NCI-H345 treated with DMSO at 0.1 percent for 48 hours (cell line): Measurements from ENCODE around the gene LPO.
A peak's percentile ranks its signal among the peaks of the same experiment; 100 is the strongest.

Source experiments
- DNase-seq: peaks from one replicate; lab custom pipeline; 2025; ENCODE audit not compliant: unreplicated experiment; lab: John Stamatoyannopoulos, UW

Gene LPO

GRCh38 chr17:58238147-58238634 is at the start of gene LPO:
Gene LPO, plus strand, starts transcription at chr17:58238584. Its CDS starts 4,396 bp downstream, at chr17:58242980.
- DNase-seq, result no peak

DNA sequence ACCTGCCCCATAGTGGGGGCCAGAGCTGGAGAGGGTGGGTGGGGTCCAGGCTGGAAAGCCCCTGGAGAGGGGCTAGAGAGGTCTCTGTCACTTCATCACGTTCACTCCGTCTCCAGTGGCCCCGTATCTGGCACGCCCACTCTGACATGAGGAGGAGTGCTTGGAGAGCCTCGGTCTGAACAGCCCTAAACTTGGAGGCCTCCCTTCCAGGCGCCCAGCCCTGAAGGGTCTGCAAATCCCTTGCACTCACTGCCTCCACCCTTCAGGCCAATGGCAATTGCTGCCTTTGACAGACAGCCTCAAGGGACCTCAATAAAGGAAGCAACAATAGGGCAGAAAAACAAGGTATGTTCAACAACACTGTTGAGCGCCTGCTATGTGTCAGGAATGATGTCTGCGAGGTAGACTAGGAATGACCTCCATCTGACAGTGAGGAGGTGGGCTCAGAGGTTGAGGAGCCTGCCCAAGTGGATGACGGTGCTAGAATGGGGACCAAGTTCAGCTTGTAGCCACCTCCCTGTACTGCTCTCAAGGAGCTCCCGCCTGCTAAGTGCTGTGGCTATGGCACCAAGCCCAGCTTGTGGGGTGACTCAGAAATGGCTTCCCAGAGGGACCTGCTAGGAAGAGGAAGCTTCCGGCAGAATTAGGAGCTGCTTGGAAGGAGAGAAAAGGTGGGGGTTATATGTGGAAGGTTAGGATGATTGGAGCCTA is 48.8 kb upstream of the LPO start:
- no peak for DNase-seq

DNA sequence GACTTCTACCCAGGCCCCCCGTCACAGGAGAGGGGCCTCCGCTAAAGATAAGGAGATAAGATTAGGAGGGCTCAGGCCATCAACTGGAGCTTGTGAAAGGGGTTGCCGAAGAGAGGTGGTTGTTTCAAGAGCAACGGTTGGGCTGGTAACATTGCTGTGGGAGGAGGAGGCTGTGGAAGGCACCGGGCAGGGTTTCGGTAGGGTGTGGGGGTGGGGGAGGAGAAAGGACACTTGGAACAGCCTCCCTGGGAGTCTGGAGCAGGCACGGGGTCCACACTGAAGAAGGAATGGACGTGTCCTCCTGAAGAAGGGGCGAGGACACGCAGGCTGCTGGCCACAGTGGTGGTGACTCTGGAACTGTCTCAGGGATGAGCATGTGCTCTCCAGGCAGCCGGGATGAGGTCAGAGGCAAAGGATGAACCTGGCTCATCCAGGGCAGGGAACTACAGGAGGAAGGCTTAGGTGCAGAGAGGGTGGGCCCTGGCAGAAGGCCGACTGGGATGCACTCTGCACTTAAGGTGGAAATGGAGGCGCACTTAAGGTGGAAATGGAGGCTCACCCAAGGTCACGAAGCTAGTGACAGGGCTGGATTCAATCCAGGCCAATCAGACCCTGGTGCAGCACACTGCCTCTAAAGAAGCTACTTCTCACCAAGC is 47.0 kb upstream of the LPO start:
- DNase-seq, result no peak

DNA sequence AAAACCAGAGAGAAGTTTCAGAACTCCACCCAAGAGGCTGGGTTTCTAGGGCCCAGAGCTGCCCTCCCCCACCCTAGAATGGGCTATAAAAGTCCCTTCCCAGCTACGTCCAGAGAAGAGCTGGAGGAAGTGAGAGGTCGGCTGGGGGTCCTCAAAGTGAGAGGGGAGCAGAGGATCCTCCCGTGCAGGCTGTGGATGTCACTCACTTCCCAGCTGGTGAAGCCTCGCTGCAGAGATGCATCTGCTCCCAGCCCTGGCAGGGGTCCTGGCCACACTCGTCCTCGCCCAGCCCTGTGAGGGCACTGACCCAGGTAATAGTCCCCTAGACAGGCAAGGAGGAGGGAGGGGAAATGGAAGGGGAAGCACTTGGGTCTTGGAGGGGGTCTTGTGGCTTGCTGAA is 45.8 kb upstream of the LPO start, which contains the start of gene EPX:
TSS of gene EPX (plus strand) at position 115 of the 400 bp plus-strand sequence. CDS start at position 236, 121 bp downstream.
- DNase-seq, result no peak

- DNase-seq, result no peak
Measured at GRCh38 chr17:58193641-58194255, 44.6 kb upstream of the LPO start.

- no peak for DNase-seq
Measured at GRCh38 chr17:58195518-58196123, 42.8 kb upstream of the LPO start.

DNA sequence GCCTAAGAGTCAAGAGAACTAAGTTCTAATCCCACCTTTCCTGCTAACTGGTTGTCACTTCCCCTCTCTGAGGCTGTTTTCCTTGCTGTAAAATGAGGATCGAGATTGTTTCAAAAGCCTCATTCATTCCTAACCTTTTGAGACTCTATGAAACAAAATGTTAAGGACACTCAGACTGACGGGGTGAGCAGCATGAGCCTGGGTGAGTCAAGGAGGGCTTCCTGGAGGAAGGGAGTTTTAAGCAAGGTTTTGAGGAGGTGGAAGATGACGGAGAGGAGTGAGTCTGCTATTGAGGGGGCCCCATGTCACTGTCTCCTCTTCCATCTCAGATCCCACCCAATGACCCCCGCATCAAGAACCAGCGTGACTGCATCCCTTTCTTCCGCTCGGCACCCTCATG is 41.8 kb upstream of the LPO start:
- DNase-seq, result no peak

- DNase-seq, result peak; percentile 0
Measured at GRCh38 chr17:58200024-58200633, 38.3 kb upstream of the LPO start.

DNA sequence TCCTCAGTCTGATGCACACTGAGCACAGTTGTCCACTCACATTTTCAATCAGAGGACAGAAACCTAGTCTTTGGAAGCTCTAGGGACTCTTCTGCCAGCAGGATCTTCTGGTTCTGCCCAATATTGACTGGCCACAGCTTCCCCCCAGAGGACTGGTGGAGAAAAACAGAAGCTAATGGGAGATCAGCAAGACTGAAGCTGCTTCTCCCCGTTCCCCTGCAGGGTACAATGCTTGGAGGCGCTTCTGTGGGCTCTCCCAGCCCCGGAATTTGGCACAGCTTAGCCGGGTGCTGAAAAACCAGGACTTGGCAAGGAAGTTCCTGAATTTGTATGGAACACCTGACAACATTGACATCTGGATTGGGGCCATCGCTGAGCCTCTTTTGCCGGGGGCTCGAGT is 35.5 kb upstream of the LPO start:
- DNase-seq, result no peak

DNA sequence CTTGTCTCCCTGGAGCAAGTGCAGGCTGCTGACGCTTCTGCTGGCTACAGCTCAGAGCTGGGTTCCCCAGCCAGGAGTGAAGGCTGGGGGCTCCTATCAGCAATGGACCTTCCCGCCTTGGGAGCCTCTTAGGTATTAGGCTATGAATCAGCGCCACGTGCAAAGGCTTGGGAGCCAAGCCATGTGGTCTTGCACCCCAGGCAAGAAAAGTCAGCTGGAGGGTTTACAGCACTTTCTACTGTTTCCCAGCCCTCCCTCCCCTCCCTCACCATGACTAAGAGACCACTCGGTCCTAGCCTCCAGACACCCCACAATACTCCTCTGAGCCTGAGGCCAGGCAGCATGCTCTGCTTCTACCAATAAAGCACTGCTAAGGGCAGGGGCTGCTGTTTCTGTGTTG is 33.6 kb upstream of the LPO start:
- no peak for DNase-seq

DNA sequence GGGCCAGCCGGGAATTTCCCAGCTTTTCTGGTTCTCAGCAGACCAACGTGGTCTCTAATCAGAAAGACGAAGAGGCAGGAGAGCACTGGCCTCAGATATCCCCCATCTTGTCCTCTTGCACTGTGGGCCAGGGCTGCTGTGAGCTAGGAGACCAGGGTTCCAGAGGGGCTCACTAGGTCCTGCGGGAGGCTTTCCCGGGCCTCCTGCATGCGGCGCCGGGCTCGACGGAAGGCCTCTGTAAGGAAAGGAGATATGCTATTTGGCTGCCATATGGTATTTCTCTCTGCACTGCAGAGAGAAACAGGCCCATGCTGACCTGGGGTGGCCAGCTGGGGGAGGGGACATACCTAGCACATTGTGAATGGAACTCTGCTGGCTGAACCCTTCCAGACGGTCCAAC is 32.4 kb upstream of the LPO start:
- no peak for DNase-seq

GRCh38 chr17:58207451-58207850 is 30.9 kb upstream of the LPO start:
- no peak for DNase-seq

- DNase-seq, result no peak
Measured at GRCh38 chr17:58208344-58208743, 30.0 kb upstream of the LPO start.

- no peak for DNase-seq
Measured at GRCh38 chr17:58210922-58211321, 27.5 kb upstream of the LPO start.

DNA sequence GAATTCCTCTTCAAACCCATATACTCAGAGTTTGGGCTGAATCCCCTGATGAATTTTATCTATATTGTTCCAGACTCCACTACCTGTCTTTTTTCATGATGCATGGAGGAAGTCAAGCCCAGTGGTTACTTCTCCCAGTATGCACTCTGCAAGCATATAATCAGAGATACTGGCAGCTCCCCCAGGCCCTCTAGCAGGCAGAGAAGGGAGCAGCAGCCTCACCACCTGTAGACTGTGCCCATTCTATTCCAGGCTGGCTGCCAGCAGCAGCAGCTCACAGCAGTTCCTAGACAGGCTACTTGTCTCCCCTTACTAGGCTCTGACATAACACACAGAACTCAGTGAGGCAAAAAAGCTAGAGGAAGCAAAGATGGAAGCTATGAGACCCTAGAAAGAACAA is 22.7 kb upstream of the LPO start:
- no peak for DNase-seq

- no peak for DNase-seq
Measured at GRCh38 chr17:58217766-58218165, 20.6 kb upstream of the LPO start.

DNA sequence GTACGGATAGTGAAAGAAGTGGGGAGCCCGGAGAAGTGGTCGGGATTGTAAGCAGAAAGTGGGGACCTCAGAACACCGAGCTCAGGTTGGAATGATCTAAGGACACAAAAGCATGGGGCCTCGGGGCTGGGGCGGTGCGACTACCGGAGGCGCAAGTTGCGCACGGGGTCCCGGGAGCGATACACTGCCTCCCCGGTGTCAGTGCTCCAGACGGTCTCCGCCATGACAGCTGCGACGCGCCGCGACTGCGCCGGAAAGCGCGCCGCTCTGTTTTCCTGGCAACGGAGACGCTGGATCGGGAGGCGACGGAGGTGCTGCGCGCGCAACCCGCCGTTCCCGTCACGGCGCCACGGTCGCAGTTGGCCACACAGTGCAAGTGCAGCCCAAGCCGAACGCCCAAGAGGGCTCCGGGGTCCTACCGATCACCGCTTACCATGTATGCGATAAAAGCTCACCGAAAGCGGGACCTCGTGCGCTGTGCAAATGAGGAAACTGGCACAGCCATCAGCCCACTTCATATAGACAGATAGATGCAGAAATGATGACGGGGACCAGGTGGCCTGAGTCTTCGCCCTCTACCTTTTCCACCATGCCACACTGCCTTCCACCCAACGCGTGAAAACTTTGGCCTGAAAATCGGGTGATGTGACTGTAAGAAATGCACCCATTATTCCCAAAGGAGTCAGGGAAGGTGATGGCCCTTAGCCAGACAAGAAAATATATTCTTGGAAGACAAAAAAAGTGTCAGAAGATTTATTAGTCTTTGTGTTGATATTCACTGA is 19.2 kb upstream of the LPO start, which contains the start of gene MKS1:
TSS of gene MKS1 (minus strand) at position 249 of the 782 bp plus-strand sequence. CDS start at position 224, 25 bp downstream.
- DNase-seq, result peak; percentile 85

DNA sequence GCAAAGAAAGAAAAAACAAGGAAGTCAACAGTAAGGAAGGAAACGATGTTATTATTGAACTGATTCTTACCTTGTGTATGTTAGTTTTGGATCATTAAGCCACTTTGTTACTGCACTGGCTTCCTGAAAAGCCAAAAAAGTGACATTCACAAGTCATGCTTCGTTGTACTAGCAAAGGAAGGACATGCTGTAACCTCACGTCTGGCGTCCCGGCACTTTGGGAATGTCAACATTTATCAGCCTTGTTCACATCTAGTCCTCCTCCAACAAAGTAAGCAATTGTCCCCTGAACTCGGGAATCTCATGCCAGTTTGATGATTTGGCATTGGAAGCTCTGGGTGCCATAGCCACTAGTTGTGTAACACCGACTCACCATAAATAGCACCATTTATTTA is 18.6 kb upstream of the LPO start:
- no peak for DNase-seq

DNA sequence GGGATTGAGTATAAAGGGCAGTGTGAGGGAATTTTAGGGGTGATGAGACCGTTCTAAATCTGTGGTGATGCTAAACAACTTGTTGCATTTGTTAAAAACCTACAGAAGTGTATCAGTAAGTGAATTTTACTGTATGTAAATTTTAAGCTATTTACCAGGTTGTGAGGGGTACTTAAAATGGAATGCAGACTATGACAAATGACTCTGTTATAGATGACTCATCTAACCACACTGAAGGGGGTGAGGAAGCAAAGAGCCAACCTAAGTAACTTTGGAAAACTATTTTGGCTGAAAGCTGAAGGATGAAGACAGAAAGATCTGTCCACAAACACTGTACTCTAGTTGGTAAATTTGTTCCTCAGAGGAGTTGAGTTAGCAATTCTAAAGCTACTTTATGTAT is 14.1 kb upstream of the LPO start:
- no peak for DNase-seq

GRCh38 chr17:58227733-58228132 is 10.7 kb upstream of the LPO start:
- DNase-seq, result no peak
